HG02610 (cell line): ENCODE measurements around the gene MAU2.
A peak's percentile ranks its signal among the peaks of the same experiment; 100 is the strongest.
"Not testable (repeated sequence)": the region's sequence is repeated elsewhere in the genome, so short reads cannot be mapped to it uniquely, and the experiment has no call there.

Experiments
- ATAC-seq: cut with Tn5 transposase; IDR thresholded peaks from one replicate; pipeline ENCODE4 v1.9.1; 2021; ENCODE audit warnings: mild to moderate bottlenecking, moderate library complexity; ENCODE audit not compliant: unreplicated experiment

The MAU2 gene

DNA sequence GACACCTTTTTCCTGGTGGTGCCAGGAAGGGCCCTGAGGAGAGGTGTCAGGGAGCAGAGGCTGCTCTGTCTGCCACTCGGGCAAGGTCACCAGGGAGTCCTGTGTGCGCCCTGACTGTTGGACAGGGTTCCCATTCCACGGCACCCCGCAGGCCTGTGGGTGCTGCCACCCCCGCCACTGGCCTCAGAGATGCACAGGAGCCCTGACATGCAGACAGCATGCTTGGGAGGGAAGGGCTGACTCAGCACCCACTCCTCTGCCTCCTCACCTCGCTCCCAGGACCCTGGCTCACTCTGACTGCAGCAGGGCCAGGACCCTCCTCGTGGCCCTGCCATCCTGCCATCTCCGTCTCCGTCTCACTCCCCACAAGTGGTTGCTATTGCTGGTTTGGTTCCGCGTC, 25.3 kb downstream of the MAU2 start:
- no peak for ATAC-seq

DNA sequence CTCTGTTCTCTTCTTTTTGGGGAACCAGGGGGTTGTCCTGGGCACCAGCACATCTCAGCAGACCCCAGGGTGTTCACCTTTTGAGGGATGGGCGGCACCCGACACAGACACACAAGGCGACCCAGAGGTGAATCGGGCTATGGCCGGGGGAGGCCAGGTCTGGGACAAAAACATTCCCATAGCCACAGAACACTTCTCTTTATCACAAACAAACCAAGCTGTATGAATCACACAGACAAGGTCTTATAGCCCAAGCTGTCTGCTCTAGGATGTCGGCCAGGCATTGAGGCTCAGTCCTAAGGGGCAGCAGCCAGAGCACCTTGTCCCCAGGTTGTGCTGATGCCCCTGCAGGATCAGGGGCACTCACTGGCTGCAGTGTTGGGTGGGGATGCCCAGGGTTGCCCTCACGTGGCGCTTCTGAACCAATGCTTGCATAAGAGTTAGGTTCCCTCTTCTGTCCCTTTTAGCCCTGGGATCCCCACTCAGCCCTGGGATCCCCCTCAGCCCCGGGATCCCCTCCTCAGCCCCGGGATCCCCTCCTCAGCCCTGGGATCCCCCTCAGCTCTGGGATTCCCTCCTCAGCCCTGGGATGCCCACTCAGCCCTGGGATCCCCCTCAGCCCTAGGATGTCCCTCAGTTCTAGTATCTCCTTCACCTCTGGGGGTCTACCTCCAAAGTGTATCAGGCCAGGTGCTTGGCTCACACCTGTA, 26.9 kb downstream of the MAU2 start:
- ATAC-seq = no peak

DNA sequence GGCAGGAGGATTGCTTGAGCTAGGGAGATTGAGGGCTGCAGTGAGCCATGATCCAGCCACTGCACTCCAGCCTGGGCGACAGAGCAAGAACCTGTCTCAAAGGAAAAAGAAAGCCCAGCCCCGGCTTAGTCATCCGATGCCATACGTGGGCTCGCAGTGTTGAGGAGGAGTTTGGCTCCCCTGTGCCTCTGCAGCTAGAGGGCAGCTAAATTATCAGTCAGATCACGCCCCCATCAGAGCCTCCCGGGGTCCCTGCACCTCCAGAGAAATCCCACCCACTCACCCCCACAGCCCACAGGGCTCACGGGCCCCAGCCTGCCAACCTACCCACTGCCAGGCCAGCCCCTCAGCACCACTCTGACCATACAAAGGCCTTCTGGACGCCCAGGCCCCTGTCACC, 27.6 kb downstream of the MAU2 start:
- ATAC-seq = no peak

DNA sequence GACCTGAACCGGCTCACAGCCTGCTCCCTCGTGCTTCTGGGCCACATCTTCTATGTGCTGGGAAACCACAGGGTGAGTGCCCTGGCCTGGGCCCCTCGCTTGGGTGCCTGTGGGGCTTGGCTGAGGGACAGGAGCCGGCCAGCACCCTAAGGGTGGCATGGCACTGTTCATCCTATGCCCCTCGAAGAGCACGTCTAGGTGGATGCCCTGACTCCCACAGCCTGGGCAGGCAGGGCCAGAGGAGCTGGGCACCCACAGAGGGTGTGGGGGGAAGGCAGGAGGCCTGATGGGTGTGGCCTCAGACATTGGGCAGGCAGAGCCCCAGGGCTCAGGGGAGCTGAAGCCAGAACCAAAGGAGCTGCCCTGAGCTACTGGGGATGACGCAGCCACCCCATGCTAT, 28.7 kb downstream of the MAU2 start:
- no peak for ATAC-seq

DNA sequence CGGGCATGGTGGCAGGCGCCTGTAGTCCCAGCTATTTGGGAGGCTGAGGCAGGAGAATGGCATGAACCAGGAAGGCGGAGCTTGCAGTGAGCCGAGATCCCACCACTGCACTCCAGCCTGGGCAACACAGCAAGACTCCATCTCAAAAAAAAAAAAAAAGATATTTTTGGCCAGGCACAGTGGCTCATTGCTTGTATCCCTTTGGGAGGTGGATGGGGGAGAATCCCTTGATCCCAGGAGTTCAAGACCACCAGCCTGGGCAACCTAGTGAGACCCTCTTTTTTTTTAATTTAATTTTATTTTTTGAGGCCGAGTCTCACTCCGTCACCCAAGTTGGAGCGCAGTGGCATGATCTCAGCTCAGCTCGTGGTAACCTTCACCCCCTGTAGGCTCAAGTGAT, 30.1 kb downstream of the MAU2 start:
- not testable (repeated sequence) for ATAC-seq

DNA sequence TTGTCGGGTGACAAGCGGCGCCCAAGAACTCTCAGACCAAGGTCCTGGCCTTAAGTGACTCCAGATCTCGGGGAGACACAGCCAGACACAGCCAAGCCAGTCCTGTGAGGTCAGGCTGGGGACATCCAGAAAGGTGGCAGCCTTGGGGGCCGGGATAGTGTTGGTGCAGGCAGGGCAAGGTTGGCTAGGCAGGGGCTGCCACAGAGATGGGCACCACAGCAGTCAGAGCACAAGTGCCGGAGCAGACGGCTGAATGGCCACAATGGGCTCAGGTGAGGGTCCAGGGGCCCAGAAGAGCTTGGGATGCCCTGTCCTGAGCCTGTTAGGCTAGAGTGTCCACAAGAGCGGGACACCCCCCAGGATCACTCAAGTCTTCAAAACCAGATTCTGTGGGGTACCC, 32.2 kb downstream of the MAU2 start:
- no peak for ATAC-seq

DNA sequence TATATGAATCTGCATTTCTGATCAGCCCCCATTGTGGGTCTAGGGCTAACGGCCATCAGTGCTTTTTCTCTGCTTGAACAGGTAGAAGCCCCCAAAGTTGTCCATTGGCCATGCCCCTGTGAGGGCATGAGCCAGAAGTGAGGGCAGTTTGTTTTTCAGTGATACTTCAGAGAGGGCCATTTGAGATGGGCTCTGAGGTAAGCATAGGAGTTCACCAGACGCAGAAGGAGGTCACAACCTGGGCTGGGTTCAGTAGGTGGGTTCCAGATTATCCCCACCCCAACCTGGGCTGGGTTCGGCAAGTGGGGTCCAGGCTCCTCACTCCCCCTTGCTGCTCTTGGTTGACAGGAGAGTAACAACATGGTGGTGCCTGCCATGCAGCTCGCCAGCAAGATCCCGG, 33.4 kb downstream of the MAU2 start:
- ATAC-seq = no peak

DNA sequence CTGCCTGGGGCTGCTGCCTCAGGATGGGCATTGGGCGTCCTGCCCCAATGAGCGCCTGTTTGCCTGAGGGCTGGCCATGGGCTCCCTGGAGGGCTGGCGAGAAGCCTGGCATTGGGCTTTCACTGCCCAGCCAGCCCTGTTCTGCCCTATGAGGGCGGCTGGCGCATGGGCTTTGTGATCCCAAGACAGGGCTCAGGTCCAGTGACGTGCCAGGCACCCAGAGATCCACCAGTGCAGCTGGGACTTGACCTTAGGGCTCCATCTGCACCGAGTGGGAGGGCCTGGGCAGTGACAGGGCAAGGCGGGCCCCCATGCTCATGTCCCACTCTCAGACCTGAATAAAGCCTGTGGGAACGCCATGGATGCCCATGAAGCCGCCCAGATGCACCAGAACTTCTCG, 34.3 kb downstream of the MAU2 start:
- no peak for ATAC-seq

DNA sequence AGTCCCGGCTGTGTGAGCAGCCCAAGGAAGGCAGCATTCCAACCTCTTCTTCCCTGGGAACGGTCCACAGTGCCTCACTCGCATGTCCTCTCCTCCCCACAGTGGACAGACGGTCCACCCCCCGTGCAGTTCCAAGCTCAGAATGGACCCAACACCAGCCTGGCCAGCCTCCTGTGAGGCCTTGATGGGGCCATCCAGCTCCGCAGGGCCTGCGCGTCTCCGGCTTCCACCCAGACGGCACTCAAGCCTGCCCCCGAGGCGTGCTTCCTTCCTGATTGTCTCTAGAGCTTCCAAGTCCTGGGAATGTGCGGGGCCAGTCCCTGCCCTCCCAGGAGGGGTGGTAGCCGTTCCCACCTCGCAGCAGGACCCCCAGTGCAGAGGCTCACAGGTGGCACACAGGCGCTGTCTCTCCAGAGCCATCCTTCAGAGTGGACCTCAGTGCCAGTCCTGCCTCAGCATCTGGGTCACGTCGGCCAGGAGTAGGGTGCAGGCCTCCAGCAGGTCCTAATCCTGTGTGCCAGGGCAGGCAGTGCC, 35.0 kb downstream of the MAU2 start:
- ATAC-seq = no peak

DNA sequence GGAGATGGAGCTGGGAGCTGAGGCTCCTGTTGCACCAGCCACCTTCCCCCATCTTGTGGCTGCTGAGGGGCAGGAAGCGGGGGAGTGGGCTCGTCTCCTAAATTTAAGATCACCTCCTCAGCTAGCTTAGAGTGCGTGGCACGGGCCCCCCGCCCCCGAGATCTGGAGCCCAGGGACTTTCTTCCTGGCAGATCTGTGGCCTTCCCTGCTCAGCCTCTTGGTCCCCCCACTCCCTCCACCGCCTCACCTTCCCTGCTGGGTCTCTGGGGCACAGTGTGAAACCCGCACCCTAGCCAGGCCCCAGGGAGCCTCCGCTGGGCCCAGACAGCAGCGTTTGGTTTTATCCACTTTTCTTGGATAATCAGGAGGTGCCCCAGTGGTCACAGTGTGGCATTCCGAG, 35.9 kb downstream of the MAU2 start:
- no peak for ATAC-seq

DNA sequence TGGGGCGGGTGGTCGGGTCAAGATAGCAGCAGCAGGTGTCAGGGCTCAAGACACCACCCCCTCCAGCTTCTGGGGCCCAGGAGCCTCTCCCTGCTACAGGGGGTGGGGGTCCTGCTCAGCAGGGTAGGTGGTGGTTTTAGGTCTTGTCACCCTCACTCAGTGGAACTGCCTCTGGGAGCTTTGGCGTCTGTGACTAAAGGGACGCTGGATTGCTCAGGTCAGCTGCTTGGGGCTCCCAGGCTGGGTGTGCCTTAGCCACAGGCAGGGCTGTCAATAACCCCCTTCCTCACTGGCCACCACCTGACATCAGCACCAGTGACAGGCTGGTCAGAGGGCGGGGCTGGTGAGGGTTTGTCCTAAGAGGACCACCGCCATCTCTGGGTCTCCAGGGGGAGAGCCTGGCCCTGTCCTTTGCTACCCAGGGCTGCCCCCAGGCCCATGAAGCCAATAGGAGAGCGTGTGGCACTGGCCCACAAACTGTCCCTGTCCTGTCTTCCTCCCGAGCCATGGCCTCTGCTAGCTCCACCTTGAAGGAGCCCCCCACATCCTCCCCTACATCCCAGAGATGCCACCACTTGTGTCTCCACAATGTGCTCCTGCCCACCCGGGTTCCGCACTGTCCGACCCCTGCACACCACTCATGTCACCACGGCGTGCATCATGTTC, 36.4 kb downstream of the MAU2 start:
- ATAC-seq = no peak

DNA sequence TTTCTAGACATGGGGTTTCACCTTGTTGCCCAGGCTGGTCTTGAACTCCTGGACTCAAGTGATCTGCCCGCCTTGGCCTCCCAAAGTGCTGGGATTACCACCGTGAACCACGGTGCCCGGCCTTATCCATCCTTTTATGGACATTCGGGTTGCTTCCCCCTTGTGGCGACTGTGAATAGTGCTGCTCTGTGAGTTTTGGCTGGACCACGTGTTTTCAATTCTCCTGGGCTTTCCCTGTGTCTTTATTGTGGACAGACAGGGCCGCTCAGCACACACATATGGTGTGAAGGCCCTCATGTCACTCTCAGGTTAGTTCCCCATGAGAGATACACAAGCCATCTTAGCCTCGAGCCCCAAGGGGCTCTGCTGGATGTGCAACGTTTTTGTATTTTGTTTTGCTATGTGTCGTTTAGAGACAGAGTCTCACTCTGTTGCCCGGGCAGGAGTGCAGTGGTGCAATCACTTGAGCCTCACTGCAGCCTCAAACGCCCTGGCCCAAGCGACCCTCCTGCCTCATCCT, 40.5 kb downstream of the MAU2 start:
- ATAC-seq = peak; percentile 70

DNA sequence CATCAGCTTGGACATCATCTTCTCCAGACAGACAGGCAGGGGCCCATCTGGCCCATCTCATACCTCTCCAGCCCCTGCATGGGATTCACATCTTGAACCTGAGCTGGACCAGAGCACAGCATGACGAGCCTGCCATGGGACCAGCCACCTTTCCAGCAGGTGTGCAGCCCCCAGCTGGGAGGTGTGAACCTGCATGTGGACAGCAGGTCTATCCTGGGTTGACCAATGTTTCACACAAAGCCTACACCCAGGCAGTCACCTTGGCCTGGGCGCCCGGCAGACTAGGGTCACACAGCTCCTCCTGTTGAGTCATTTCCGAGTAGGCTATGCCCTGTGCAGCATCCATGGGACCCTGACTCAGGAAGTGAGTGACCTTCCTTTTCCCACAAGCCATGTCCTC, 41.4 kb downstream of the MAU2 start:
- ATAC-seq = no peak

DNA sequence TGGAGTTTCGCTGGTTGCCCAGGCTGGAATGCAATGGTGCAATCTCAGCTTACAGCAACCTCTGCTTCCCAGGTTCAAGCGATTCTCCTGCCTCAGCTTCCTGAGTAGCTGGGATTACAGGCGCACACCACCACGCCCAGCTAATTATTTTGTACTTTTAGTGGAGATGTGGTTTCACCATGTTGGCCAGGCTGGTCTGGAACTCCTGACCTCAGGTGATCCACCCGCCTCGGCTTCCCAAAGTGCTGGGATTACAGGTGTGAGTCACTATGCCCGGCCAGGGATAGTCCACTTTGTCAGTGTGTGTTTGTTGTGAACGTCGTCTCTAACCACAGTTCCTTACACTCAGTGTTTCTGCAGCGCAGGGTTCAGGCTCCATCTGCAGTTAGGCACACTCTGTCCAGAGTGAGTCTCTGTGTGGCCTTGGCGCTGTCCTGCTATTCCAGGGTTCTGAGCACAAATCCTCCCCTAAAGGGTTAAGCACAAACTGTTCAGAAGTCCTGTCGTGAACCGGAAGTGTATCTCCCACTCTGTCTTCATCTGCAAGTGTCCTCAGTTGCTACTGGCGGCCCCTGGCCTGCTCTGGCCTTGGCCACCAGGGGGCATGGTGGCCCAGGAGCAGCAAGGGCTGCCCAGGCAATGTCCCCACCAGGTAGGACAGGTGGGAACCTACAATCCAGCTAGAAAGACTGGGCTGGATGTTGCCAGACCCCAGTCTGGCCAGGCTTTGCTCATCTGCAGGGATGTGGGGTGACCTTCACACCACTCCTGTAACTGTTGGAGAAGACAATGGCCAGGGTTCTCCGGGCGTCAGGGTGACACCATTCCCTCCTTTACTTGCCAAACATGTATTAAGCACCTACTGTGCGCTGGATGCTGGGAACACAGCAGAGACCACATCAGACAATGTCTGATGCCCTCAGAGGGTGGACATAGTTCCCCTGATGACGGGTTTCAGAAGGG, 46.1 kb downstream of the MAU2 start:
- ATAC-seq = peak; percentile 66

DNA sequence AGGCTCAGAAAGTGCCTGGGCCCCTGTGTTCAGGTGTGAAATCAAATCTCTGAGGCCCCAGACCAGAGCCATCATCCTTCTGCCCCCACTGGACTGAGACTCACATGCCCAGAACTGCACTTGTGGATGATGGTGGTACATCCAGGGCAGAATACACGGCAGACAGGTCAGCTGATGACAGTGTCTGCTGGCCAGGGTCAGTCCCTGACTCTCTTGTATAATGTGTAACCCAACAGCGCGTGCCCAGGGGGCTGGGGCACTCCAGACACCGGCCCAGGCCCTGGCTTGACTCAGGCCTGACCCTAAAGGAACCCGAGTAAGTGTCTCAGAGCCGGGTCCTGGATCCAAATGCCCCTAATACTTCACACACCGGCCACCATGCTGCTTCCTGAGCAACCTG, 47.5 kb downstream of the MAU2 start:
- ATAC-seq = no peak

DNA sequence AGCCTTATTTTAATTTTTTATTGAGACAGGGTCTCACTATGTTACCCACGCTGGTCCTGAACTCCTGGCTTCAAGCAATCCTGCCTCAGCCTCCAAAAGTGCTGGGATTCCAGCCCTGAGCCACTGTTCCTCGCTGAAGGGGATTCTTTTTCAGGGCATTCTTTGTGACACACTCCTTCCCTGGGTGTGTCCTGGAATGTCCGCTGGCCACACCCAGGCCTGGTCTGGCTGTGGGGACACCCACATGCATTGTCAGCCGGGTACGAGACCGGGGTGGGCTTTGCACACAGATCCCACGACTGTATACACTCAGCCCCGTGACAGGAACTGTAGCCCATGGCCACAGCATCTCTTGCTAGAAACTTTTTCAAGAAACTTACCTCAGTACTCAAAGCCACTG, 50.4 kb downstream of the MAU2 start:
- ATAC-seq = no peak

DNA sequence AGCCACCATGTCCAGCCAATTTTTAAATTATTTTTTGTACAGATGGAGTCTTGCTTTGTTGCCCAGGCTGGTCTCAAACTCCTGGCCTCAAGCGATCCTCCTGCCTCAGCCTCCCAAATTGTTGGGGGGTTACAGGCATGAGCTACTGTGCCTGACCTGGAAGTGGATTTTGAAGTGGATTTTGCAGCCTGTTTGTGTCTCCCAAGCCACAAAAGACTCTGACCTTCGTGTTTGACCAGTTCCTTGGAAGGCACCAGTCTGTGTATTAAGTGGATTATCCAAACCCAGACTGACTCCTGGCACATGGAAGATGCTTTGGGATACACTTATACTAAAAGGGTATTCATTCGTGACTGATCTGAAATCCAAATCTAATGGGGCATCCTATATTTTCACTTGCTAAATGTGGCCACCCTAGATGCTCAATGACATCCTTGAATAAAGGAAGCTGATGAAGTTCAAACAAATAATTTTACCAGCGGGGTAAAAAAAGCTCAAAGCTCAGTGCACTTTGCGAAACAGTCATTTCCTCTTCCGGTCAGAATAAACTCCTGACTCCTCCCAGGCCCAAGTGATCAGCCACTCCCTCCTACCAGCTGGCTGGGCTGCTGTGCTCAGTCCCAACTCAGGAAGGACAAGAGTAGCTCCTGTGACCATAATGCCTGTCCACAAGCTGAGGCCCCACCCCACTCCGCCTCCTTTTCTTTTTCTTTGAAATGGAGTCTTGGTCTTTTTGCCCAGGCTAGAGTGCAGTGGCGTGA, 52.2 kb downstream of the MAU2 start:
- ATAC-seq = peak; percentile 90

DNA sequence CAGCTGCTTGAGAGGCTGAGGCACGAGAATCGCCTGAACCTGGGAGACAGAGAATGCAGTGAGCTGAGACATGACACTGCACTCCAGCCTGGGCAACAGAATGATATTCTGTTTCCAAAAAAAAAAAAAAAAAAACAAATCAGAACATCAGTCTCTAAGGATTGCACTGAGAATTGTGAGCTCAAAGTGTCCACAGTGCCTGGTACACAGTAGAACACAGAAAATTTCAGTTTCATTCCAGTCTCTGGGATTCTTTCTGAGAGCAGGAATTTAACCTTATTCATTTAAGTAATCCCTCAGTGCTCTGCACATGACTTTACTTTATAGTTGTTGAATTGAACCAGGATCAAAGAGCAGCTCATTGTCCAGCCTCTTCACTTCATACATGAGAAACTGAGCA, 58.9 kb downstream of the MAU2 start:
- no peak for ATAC-seq

DNA sequence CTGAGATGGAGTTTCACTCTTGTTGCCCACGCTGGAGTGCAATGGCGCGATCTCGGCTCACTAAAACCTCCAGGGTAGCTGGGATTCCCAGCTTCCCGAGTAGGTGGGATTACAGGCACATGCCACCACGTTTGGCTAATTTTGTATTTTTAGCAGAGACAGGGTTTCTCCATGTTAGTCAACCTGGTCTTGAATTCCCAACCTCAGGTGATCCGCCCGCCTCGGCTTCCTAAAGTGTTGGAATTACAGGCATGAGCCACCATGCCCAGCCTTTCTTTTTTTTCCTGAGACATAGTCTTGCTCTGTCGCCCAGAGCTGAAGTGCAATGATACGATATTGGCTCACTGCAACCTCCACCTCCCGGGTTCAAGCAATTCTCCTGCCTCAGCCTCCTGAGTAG, 59.7 kb downstream of the MAU2 start:
- not testable (repeated sequence) for ATAC-seq
